SK-N-SH (cell line): ENCODE measurements around the gene ZNF143.

Experiments
- CHD2 ChIP-seq: fragments of 150-350 bp; IDR thresholded peaks from 2 replicates; pipeline ENCODE4 v1.6.1; 2018; ENCODE audit warnings: low read length; ENCODE audit not compliant: partially characterized antibody
- EP300 ChIP-seq, 2 experiments: IDR thresholded peaks; 2 replicates each; pipeline versions ENCODE4 v1.4.0 to v1.6.1; 2012; ENCODE audit warnings: borderline replicate concordance in 1 of 2, low read depth in 1 of 2, low read length in 1 of 2
- EZH2phosphoT487 ChIP-seq: fragments of 200-600 bp; sonication (generic); IDR thresholded peaks from 2 replicates; pipeline ENCODE4 v1.6.1; 2017; ENCODE audit warnings: low read depth, mixed run types, mild to moderate bottlenecking, antibody characterized with exemption, moderate library complexity, borderline replicate concordance
- TCF12 ChIP-seq: IDR thresholded peaks from 2 replicates; pipeline ENCODE4 v1.4.0; 2012
- TEAD4 ChIP-seq: IDR thresholded peaks from 2 replicates; pipeline ENCODE4 v1.4.0; 2012; ENCODE audit warnings: mild to moderate bottlenecking, borderline replicate concordance; ENCODE audit not compliant: insufficient read depth
- TF ChIP-seq, protein P1 (sequence below): fragments of 200-600 bp; sonication (generic); IDR thresholded peaks from 2 replicates; pipeline ENCODE4 v1.6.1; 2017; ENCODE audit warnings: antibody characterized with exemption, mild to moderate bottlenecking, moderate library complexity
- TF ChIP-seq, protein P2 (sequence below): IDR thresholded peaks from 2 replicates; pipeline ENCODE4 v1.6.1; 2012; ENCODE audit warnings: mild to moderate bottlenecking, low read depth, low read length, moderate library complexity

DNA sequence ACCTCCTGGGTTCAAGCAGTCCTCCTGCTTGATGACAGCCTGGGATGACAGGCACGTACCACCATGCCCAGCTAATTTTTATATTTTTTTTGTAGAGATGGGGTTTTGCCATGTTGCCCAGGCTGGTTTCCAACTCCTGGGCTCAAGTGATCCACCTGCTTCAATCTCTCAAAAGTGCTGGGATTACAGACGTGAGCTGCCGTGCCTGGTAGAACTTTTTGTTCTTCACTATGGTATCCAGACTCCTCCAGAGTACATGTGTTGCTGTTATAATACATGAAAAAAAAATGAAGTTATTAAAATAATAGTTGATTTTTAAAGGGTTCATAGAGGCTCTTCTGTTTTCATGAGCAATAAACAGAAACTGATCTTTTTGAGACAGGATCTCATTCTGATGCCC lies 29.6 kb downstream of the ZNF143 start:
- TF ChIP-seq TCF12 (no peak), TEAD4 (no peak), EP300 (IDR thresholded peaks at IDR 0.05; ENCODE audit: borderline replicate concordance in 1 of 2, low read depth in 1 of 2, low read length in 1 of 2) (no peak), CHD2 (no peak), EZH2phosphoT487 (no peak)
- TF ChIP-seq, protein P1, sequence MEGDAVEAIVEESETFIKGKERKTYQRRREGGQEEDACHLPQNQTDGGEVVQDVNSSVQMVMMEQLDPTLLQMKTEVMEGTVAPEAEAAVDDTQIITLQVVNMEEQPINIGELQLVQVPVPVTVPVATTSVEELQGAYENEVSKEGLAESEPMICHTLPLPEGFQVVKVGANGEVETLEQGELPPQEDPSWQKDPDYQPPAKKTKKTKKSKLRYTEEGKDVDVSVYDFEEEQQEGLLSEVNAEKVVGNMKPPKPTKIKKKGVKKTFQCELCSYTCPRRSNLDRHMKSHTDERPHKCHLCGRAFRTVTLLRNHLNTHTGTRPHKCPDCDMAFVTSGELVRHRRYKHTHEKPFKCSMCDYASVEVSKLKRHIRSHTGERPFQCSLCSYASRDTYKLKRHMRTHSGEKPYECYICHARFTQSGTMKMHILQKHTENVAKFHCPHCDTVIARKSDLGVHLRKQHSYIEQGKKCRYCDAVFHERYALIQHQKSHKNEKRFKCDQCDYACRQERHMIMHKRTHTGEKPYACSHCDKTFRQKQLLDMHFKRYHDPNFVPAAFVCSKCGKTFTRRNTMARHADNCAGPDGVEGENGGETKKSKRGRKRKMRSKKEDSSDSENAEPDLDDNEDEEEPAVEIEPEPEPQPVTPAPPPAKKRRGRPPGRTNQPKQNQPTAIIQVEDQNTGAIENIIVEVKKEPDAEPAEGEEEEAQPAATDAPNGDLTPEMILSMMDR: no peak
- TF ChIP-seq, protein P2, sequence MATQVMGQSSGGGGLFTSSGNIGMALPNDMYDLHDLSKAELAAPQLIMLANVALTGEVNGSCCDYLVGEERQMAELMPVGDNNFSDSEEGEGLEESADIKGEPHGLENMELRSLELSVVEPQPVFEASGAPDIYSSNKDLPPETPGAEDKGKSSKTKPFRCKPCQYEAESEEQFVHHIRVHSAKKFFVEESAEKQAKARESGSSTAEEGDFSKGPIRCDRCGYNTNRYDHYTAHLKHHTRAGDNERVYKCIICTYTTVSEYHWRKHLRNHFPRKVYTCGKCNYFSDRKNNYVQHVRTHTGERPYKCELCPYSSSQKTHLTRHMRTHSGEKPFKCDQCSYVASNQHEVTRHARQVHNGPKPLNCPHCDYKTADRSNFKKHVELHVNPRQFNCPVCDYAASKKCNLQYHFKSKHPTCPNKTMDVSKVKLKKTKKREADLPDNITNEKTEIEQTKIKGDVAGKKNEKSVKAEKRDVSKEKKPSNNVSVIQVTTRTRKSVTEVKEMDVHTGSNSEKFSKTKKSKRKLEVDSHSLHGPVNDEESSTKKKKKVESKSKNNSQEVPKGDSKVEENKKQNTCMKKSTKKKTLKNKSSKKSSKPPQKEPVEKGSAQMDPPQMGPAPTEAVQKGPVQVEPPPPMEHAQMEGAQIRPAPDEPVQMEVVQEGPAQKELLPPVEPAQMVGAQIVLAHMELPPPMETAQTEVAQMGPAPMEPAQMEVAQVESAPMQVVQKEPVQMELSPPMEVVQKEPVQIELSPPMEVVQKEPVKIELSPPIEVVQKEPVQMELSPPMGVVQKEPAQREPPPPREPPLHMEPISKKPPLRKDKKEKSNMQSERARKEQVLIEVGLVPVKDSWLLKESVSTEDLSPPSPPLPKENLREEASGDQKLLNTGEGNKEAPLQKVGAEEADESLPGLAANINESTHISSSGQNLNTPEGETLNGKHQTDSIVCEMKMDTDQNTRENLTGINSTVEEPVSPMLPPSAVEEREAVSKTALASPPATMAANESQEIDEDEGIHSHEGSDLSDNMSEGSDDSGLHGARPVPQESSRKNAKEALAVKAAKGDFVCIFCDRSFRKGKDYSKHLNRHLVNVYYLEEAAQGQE: no peak
